Panc1 (cell line): ENCODE measurements around the gene ADAM12. TPM values are rescaled to one million over a fixed set of nuclear protein-coding genes. Genes with fewer than 3 reads are reported as not detected.

Experiments
- ATAC-seq: fragments of 200-7000 bp; cut with Tn5 transposase; 2 replicates; pipeline ENCODE4 v1.9.1; 2020; ENCODE audit warnings: mild to moderate bottlenecking, moderate library complexity
- BruUV-seq: library from RNA; stranded (reverse); fragments of 400-500 nt; replicated peaks from 2 replicates; lab custom pipeline; 2021; lab: Mats Ljungman, UMichigan
- CTCF ChIA-PET: fragments of 300-600 bp; sonication (Branson Sonifier 250); formaldehyde crosslinking; loops from one replicate; lab custom pipeline; 2022; ENCODE audit warnings: antibody characterized with exemption; lab: Charles Lee
- POLR2A ChIA-PET: fragments of 300-600 bp; sonication (Branson Sonifier 250); formaldehyde crosslinking; loops from one replicate; lab custom pipeline; 2022; ENCODE audit warnings: antibody characterized with exemption; lab: Charles Lee
- DNase-seq: peaks from one replicate; pipeline ENCODE4 v3.0.0-alpha.2; 2010; ENCODE audit warnings: low read depth, low spot score
- H3K27ac ChIP-seq: 2 replicates; pipeline ENCODE4 v1.5.1; 2011; ENCODE audit warnings: mild to moderate bottlenecking, low read length, inconsistent platforms
- H3K27me3 ChIP-seq: fragments of 200-500 bp; sonication (Bioruptor generic); 2 replicates; pipeline ENCODE4 v1.6.0; 2014; ENCODE audit warnings: low read length, inconsistent platforms; ENCODE audit not compliant: control insufficient read depth, insufficient read depth
- H3K36me3 ChIP-seq: fragments of 200-500 bp; sonication (Bioruptor generic); 2 replicates; pipeline ENCODE4 v1.5.1; 2014; ENCODE audit warnings: inconsistent platforms, mild to moderate bottlenecking, low read length, moderate library complexity; ENCODE audit not compliant: control insufficient read depth, insufficient read depth
- H3K4me1 ChIP-seq: 2 replicates; pipeline ENCODE4 v1.5.1; 2011; ENCODE audit warnings: inconsistent platforms, mild to moderate bottlenecking, low read length, moderate library complexity; ENCODE audit not compliant: control insufficient read depth, insufficient read depth
- H3K4me3 ChIP-seq, 2 experiments: 2 replicates each; pipeline ENCODE4 v1.5.1; 2011 to 2012; ENCODE audit warnings: low read depth in 2 of 2, low read length in 2 of 2, mild to moderate bottlenecking in 2 of 2, inconsistent platforms in 1 of 2, moderate library complexity in 1 of 2
- H3K9me3 ChIP-seq: fragments of 200-500 bp; sonication (Bioruptor generic); 2 replicates; pipeline ENCODE4 v1.5.1; 2014; ENCODE audit warnings: low read depth, mild to moderate bottlenecking, inconsistent platforms, low read length, moderate library complexity; ENCODE audit not compliant: control insufficient read depth, insufficient read depth
- CTCF ChIP-seq: fragments of 450-650 bp; IDR thresholded peaks from 2 replicates; pipeline ENCODE4 v1.5.1; 2017; ENCODE audit warnings: mild to moderate bottlenecking
- POLR2AphosphoS5 ChIP-seq: IDR thresholded peaks from 2 replicates; pipeline ENCODE4 v1.6.1; 2012; ENCODE audit warnings: mild to moderate bottlenecking, low read depth, low read length, moderate library complexity
- REST ChIP-seq, 2 experiments: IDR thresholded peaks; 2 replicates each; pipeline ENCODE4 v1.6.1; 2011 to 2012; ENCODE audit warnings: low read depth in 2 of 2, control low read depth in 1 of 2, low read length in 1 of 2, mild to moderate bottlenecking in 1 of 2, moderate library complexity in 1 of 2; ENCODE audit not compliant: insufficient read depth in 1 of 2
- SIN3A ChIP-seq: IDR thresholded peaks from 2 replicates; pipeline ENCODE4 v1.6.1; 2012; ENCODE audit warnings: low read depth, mild to moderate bottlenecking, low read length, moderate library complexity, borderline replicate concordance; ENCODE audit not compliant: insufficient read depth
- TCF7L2 ChIP-seq: IDR thresholded peaks from 2 replicates; pipeline ENCODE4 v1.6.1; 2011; ENCODE audit warnings: mild to moderate bottlenecking, low read depth, low read length, inconsistent platforms
- in situ Hi-C: cut with HindIII; loops from 2 replicates; pipeline ENCODE4 v1.10.0; 2016; ENCODE audit warnings: low sequenced_read_pairs, low pct_unique_long_range_greater_than_20kb
- intact Hi-C: fragments of 100-400 bp; cut with micrococcal nuclease; formaldehyde crosslinking; loops from one replicate; pipeline ENCODE4 v1.10.0; 2022; ENCODE audit not compliant: unreplicated experiment
- total RNA-seq: library from RNA; stranded (reverse); gene quantifications from one replicate; pipeline ENCODE4 v1.2.1, GENCODE V29; 2021; ENCODE audit not compliant: unreplicated experiment

The ADAM12 gene
- total RNA-seq, 1 experiment from 2014 or later = 0.10 TPM

- ChIA-PET CTCF (no interaction called here), POLR2A (no interaction called here)
- DNase-seq (no peak), ATAC-seq (no peak)
- H3K4me3 ChIP-seq = no peak overlapping the region
- H3K27me3 ChIP-seq = no peaks in the 10 kb centered on the region
- TF ChIP-seq POLR2AphosphoS5 (no peak), SIN3A (no peak), REST (IDR thresholded peaks at IDR 0.05; ENCODE audit: insufficient read depth in 1 of 2, low read depth in 2 of 2, low read length in 1 of 2) (no peak), TCF7L2 (no peak), CTCF (no peak)
- intact Hi-C loops (no loop called here), in situ Hi-C loops (no loop called here)
- H3K27ac ChIP-seq = no peak overlapping the region
- H3K36me3 ChIP-seq = no peaks in the 10 kb centered on the region
- H3K9me3 ChIP-seq = no peaks in the 10 kb centered on the region
- no peaks in the 10 kb centered on the region for H3K4me1 ChIP-seq
- BruUV-seq = no TSS peak
Measured at GRCh38 chr10:126334272-126334671, 54.0 kb downstream of the ADAM12 start.

DNA sequence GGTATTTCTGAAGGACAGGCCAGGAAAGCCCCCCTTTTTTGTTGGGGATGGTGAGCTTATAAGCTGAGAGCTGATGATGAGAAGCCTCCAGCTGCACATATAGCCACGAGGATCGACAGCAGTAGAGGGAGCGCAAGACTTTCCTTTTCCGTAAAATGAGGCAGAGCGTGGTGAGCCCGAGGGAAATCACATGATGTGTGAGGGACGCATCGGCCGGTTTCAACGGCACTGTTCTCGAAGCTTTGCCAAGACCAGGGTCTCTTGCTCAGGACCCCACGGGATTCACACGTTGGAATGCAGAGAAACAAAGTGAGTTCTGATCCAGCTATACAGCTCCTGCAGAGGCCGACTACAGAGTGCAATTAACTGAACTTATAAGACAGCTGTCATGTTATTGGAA, 55.7 kb downstream of the ADAM12 start:
- DNase-seq (no peak), ATAC-seq (no peak)
- Histone ChIP-seq H3K9me3 (no peaks in the 10 kb centered on the region), H3K27me3 (no peaks in the 10 kb centered on the region), H3K27ac (no peak overlapping the region), H3K4me3 (no peak overlapping the region), H3K4me1 (no peaks in the 10 kb centered on the region), H3K36me3 (no peaks in the 10 kb centered on the region)
- POLR2A ChIA-PET = no interaction called here
- in situ Hi-C loops = no loop called here
- BruUV-seq = no TSS peak
- intact Hi-C loops = no loop called here
- CTCF ChIA-PET = no interaction called here
- TF ChIP-seq CTCF (no peak), REST (IDR thresholded peaks at IDR 0.05; ENCODE audit: insufficient read depth in 1 of 2, low read depth in 2 of 2, low read length in 1 of 2) (no peak), POLR2AphosphoS5 (no peak), TCF7L2 (no peak), SIN3A (no peak)
